ENCODE measurements around the gene CITED1.

The CITED1 gene

GRCh38 chrX:72295745-72296144 is 10.0 kb downstream of the CITED1 start:
- Histone ChIP-seq H3K36me3 (ENCODE audit: control insufficient read depth, low read length) (no peaks in the 10 kb centered on the region), H3K79me2 (ENCODE audit: control insufficient read depth, low read length) (no peaks in the 10 kb centered on the region), H3F3A (ENCODE audit: control insufficient read depth, insufficient read depth) (no peaks in the 10 kb centered on the region), H3K27ac (ENCODE audit: low read depth, low read length) (no peak overlapping the region), H3K27me3 (ENCODE audit: control insufficient read depth, low read length) (no peaks in the 10 kb centered on the region; the same call in none of the 2 replicates), H3K9me3 (ENCODE audit: control insufficient read depth, insufficient read depth, low read length) (no peaks in the 10 kb centered on the region), H3K4me3 (ENCODE audit: low read length) (no peak overlapping the region), H3K4me1 (ENCODE audit: control insufficient read depth, low read length) (no peaks in the 10 kb centered on the region), H3K9me2 (replicated peaks; ENCODE audit: control insufficient read depth, low read length) (no peaks in the 10 kb centered on the region), H3K4me2 (ENCODE audit: low read length) (no peak overlapping the region), H4K20me1 (ENCODE audit: control insufficient read depth, insufficient read depth, low read depth, low read length) (no peaks in the 10 kb centered on the region)
- no peak for TF ChIP-seq EZH2phosphoT487 (IDR thresholded peaks at IDR 0.05; ENCODE audit: borderline replicate concordance, low read length)
- TF ChIP-seq, protein P1, sequence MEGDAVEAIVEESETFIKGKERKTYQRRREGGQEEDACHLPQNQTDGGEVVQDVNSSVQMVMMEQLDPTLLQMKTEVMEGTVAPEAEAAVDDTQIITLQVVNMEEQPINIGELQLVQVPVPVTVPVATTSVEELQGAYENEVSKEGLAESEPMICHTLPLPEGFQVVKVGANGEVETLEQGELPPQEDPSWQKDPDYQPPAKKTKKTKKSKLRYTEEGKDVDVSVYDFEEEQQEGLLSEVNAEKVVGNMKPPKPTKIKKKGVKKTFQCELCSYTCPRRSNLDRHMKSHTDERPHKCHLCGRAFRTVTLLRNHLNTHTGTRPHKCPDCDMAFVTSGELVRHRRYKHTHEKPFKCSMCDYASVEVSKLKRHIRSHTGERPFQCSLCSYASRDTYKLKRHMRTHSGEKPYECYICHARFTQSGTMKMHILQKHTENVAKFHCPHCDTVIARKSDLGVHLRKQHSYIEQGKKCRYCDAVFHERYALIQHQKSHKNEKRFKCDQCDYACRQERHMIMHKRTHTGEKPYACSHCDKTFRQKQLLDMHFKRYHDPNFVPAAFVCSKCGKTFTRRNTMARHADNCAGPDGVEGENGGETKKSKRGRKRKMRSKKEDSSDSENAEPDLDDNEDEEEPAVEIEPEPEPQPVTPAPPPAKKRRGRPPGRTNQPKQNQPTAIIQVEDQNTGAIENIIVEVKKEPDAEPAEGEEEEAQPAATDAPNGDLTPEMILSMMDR (IDR thresholded peaks at IDR 0.05; ENCODE audit: low read depth, low read length, poor library complexity, severe bottlenecking) = no peak

DNA sequence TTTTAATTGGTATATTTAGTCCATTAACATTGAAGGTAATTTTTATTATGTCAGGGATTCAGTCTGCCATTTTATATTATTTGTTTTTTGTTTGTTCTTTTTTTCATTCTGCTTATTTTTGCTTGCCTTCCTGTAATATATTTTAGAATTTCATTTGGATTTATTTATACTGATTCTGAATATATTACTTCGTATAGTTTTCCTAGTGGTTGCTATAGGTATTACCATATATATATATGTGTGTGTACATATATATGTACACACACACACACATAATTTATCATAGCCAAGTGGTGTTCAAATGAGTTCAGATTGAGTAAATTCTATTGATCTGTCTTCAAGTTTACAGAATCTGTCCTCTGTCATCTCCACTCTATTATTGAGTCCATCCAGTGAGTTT is 11.2 kb downstream of the CITED1 start:
- H3K36me3 ChIP-seq (ENCODE audit: control insufficient read depth, low read length) = no peaks in the 10 kb centered on the region
- H3K4me3 ChIP-seq (ENCODE audit: low read length) = no peak overlapping the region
- H3K27ac ChIP-seq (ENCODE audit: low read depth, low read length) = no peak overlapping the region
- H3K27me3 ChIP-seq (ENCODE audit: control insufficient read depth, low read length) = no peaks in the 10 kb centered on the region; the same call in none of the 2 replicates
- TF ChIP-seq, protein P1 (IDR thresholded peaks at IDR 0.05; ENCODE audit: low read depth, low read length, poor library complexity, severe bottlenecking) = no peak
- no peak for TF ChIP-seq EZH2phosphoT487 (IDR thresholded peaks at IDR 0.05; ENCODE audit: borderline replicate concordance, low read length)
- no peaks in the 10 kb centered on the region for H4K20me1 ChIP-seq (ENCODE audit: control insufficient read depth, insufficient read depth, low read depth, low read length)
- H3K4me1 ChIP-seq (ENCODE audit: control insufficient read depth, low read length) = no peaks in the 10 kb centered on the region
- H3K79me2 ChIP-seq (ENCODE audit: control insufficient read depth, low read length) = no peaks in the 10 kb centered on the region
- H3K9me2 ChIP-seq (replicated peaks; ENCODE audit: control insufficient read depth, low read length) = no peaks in the 10 kb centered on the region
- H3F3A ChIP-seq (ENCODE audit: control insufficient read depth, insufficient read depth) = no peaks in the 10 kb centered on the region
- no peak overlapping the region for H3K4me2 ChIP-seq (ENCODE audit: low read length)
- no peaks in the 10 kb centered on the region for H3K9me3 ChIP-seq (ENCODE audit: control insufficient read depth, insufficient read depth, low read length)

GRCh38 chrX:72282302-72282701 is 23.4 kb downstream of the CITED1 start:
- H3K79me2 ChIP-seq (ENCODE audit: control insufficient read depth, low read length) = no peaks in the 10 kb centered on the region
- no peak overlapping the region for H3K4me3 ChIP-seq (ENCODE audit: low read length)
- H3K27ac ChIP-seq (ENCODE audit: low read depth, low read length) = no peak overlapping the region
- TF ChIP-seq EZH2phosphoT487 (IDR thresholded peaks at IDR 0.05; ENCODE audit: borderline replicate concordance, low read length) = no peak
- TF ChIP-seq, protein P1 (IDR thresholded peaks at IDR 0.05; ENCODE audit: low read depth, low read length, poor library complexity, severe bottlenecking) = no peak
- no peaks in the 10 kb centered on the region; the same call in 1 of the 2 replicates for H3K27me3 ChIP-seq (ENCODE audit: control insufficient read depth, low read length)
- H3F3A ChIP-seq (ENCODE audit: control insufficient read depth, insufficient read depth) = no peaks in the 10 kb centered on the region
- no peak overlapping the region for H3K4me2 ChIP-seq (ENCODE audit: low read length)
- H3K4me1 ChIP-seq (ENCODE audit: control insufficient read depth, low read length) = no peaks in the 10 kb centered on the region
- no peaks in the 10 kb centered on the region for H3K9me3 ChIP-seq (ENCODE audit: control insufficient read depth, insufficient read depth, low read length)
- no peaks in the 10 kb centered on the region for H3K36me3 ChIP-seq (ENCODE audit: control insufficient read depth, low read length)
- no peaks in the 10 kb centered on the region for H4K20me1 ChIP-seq (ENCODE audit: control insufficient read depth, insufficient read depth, low read depth, low read length)
- no peaks in the 10 kb centered on the region for H3K9me2 ChIP-seq (replicated peaks; ENCODE audit: control insufficient read depth, low read length)

Measured in DOHH2 (cell line).